ENCODE measurements around the gene SPP2. TPM values are rescaled to one million over a fixed set of nuclear protein-coding genes. Genes with fewer than 3 reads are reported as not detected.

The SPP2 gene
- total and polyA plus RNA-seq, 2 experiments from 2014 or later: 71.4 to 78.5 TPM

DNA sequence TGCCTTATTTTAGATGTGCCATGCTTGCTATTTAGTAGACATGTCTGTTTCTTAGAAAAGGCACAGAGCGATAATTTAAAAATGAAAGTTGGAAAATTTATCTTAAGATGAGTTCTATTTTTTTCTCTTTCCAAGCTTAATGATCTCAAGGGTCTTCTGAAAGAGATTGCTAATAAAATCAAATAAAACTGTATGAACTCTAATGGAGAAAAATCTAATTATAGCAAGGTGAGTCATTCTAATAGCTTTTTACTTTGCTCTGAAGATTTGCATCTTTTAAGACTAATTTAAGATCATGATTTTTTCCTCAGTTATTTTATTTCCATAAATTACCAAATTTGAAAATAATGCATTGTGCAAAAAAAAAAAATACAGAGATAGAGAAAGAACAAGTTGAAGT is 36.1 kb upstream of the SPP2 start:
- Histone ChIP-seq H3K4me3 (no peak overlapping the region), H3K9me2 (replicated peaks; ENCODE audit: insufficient read depth) (no peaks in the 10 kb centered on the region), H4K20me1 (ENCODE audit: insufficient read depth, poor library complexity, severe bottlenecking) (no peaks in the 10 kb centered on the region), H3K27ac (no peak overlapping the region), H3K4me1 (ENCODE audit: insufficient read depth) (no peaks in the 10 kb centered on the region), H2AFZ (no peak overlapping the region), H3K9me3 (ENCODE audit: low read depth) (no peaks in the 10 kb centered on the region), H3K36me3 (replicated peaks; ENCODE audit: insufficient read depth, low read depth) (no peaks in the 10 kb centered on the region), H3K27me3 (no peaks in the 10 kb centered on the region), H3K79me2 (no peaks in the 10 kb centered on the region), H3K4me2 (no peak overlapping the region)
- WGBS (ENCODE audit: low lambda C conversion rate, missing lambda C conversion rate): 100% methylated on average over 1 of the region's 1 CpG
- no peak for DNase-seq (ENCODE audit: low spot score)
- TF ChIP-seq EZH2phosphoT487 (IDR thresholded peaks at IDR 0.05; ENCODE audit: low read depth, severe bottlenecking, unreplicated experiment) (no peak), EZH2 (IDR thresholded peaks at IDR 0.05; ENCODE audit: borderline replicate concordance) (no peak)
- TF ChIP-seq, protein P1, sequence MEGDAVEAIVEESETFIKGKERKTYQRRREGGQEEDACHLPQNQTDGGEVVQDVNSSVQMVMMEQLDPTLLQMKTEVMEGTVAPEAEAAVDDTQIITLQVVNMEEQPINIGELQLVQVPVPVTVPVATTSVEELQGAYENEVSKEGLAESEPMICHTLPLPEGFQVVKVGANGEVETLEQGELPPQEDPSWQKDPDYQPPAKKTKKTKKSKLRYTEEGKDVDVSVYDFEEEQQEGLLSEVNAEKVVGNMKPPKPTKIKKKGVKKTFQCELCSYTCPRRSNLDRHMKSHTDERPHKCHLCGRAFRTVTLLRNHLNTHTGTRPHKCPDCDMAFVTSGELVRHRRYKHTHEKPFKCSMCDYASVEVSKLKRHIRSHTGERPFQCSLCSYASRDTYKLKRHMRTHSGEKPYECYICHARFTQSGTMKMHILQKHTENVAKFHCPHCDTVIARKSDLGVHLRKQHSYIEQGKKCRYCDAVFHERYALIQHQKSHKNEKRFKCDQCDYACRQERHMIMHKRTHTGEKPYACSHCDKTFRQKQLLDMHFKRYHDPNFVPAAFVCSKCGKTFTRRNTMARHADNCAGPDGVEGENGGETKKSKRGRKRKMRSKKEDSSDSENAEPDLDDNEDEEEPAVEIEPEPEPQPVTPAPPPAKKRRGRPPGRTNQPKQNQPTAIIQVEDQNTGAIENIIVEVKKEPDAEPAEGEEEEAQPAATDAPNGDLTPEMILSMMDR (IDR thresholded peaks at IDR 0.05; ENCODE audit: poor library complexity): no peak

DNA sequence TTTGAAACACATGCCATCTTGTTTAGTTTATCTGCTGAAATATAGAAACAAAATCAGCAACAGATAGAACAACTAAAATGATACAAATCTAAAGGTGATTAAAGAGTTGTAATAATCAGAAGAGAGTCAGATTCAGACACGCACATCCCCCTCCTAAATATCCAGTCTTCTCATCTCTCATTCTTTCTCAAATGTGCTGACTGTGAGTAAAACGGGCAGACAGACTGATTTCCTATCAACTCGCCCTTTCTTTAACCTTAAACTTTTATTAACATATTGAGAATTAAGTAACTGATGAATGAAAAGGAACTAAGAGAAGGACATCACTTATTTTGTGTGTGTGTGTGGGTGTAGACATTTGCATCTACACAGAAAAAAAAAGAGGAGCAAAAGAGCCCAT is 34.6 kb upstream of the SPP2 start:
- Histone ChIP-seq H2AFZ (no peak overlapping the region), H3K36me3 (replicated peaks; ENCODE audit: insufficient read depth, low read depth) (no peaks in the 10 kb centered on the region), H3K4me3 (no peak overlapping the region), H3K27me3 (no peaks in the 10 kb centered on the region), H4K20me1 (ENCODE audit: insufficient read depth, poor library complexity, severe bottlenecking) (no peaks in the 10 kb centered on the region), H3K9me3 (ENCODE audit: low read depth) (no peaks in the 10 kb centered on the region), H3K4me2 (no peak overlapping the region), H3K4me1 (ENCODE audit: insufficient read depth) (no peaks in the 10 kb centered on the region), H3K27ac (no peak overlapping the region), H3K9me2 (replicated peaks; ENCODE audit: insufficient read depth) (no peaks in the 10 kb centered on the region), H3K79me2 (no peaks in the 10 kb centered on the region)
- no peak for DNase-seq (ENCODE audit: low spot score)
- WGBS (ENCODE audit: low lambda C conversion rate, missing lambda C conversion rate): 76% methylated on average over 3 of the region's 3 CpGs
- TF ChIP-seq EZH2phosphoT487 (IDR thresholded peaks at IDR 0.05; ENCODE audit: low read depth, severe bottlenecking, unreplicated experiment) (no peak), EZH2 (IDR thresholded peaks at IDR 0.05; ENCODE audit: borderline replicate concordance) (no peak)
- TF ChIP-seq, protein P1 (IDR thresholded peaks at IDR 0.05; ENCODE audit: poor library complexity): no peak

DNA sequence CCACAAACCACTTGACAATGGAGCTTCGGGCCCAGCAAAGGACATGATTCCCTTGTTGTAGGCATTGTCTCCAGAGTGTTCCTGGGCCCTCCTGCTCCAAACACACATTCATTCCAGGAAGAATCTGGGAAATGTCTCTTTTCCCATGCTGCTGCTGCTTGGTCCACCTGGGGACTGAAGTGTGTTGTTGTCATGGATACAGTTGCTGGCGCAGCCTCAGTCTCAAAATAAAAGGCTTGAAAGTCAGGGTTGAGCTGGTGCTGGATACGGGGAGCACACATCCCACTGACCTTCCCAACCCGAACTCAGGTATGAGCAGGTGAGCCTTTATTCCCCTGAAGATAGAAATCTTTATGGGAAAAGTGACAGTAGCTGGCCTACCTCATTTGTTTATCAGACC is 30.6 kb upstream of the SPP2 start:
- no peak for TF ChIP-seq EZH2 (IDR thresholded peaks at IDR 0.05; ENCODE audit: borderline replicate concordance)
- TF ChIP-seq EZH2phosphoT487 (IDR thresholded peaks at IDR 0.05; ENCODE audit: low read depth, severe bottlenecking, unreplicated experiment): no peak
- TF ChIP-seq, protein P1 (IDR thresholded peaks at IDR 0.05; ENCODE audit: poor library complexity): no peak
- 82% methylated on average over 4 of the region's 4 CpGs for WGBS (ENCODE audit: low lambda C conversion rate, missing lambda C conversion rate)

DNA sequence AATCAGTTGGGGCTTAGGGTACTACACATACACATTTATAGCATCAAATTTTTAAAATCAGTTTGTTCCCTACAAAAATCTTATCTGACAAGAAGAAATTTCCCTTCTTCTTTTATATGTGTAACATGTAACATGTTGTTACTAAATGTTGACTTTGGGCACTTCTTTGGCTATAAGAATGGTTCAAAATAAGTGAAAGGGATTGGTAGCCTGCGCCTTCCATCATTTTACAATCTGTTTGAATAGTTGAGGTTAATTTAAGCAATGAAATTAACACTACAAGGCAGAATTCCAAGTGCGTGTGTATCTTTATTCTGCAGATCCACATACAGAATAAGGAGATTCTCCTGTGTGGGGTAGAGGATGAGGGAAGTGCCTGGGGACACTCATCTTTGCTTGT is 30.2 kb upstream of the SPP2 start:
- Histone ChIP-seq H3K4me2 (no peak overlapping the region), H3K27me3 (no peaks in the 10 kb centered on the region), H3K4me3 (no peak overlapping the region), H3K36me3 (replicated peaks; ENCODE audit: insufficient read depth, low read depth) (no peaks in the 10 kb centered on the region), H3K27ac (no peak overlapping the region), H2AFZ (no peak overlapping the region), H4K20me1 (ENCODE audit: insufficient read depth, poor library complexity, severe bottlenecking) (no peaks in the 10 kb centered on the region), H3K79me2 (no peaks in the 10 kb centered on the region), H3K4me1 (ENCODE audit: insufficient read depth) (no peaks in the 10 kb centered on the region), H3K9me2 (replicated peaks; ENCODE audit: insufficient read depth) (no peaks in the 10 kb centered on the region), H3K9me3 (ENCODE audit: low read depth) (no peaks in the 10 kb centered on the region)
- no peak for DNase-seq (ENCODE audit: low spot score)
- TF ChIP-seq EZH2 (IDR thresholded peaks at IDR 0.05; ENCODE audit: borderline replicate concordance): no peak
- TF ChIP-seq EZH2phosphoT487 (IDR thresholded peaks at IDR 0.05; ENCODE audit: low read depth, severe bottlenecking, unreplicated experiment): no peak
- TF ChIP-seq, protein P1 (IDR thresholded peaks at IDR 0.05; ENCODE audit: poor library complexity): no peak
- WGBS (ENCODE audit: low lambda C conversion rate, missing lambda C conversion rate): 94% methylated on average over 2 of the region's 2 CpGs

More for the DNA sequence above, 30.6 kb upstream of the SPP2 start:
- Histone ChIP-seq H4K20me1 (ENCODE audit: insufficient read depth, poor library complexity, severe bottlenecking) (no peaks in the 10 kb centered on the region), H3K4me2 (no peak overlapping the region), H3K4me3 (no peak overlapping the region), H3K9me3 (ENCODE audit: low read depth) (no peaks in the 10 kb centered on the region), H2AFZ (no peak overlapping the region), H3K4me1 (ENCODE audit: insufficient read depth) (no peaks in the 10 kb centered on the region), H3K36me3 (replicated peaks; ENCODE audit: insufficient read depth, low read depth) (no peaks in the 10 kb centered on the region), H3K9me2 (replicated peaks; ENCODE audit: insufficient read depth) (no peaks in the 10 kb centered on the region), H3K27ac (no peak overlapping the region), H3K27me3 (no peaks in the 10 kb centered on the region), H3K79me2 (no peaks in the 10 kb centered on the region)
- no peak for DNase-seq (ENCODE audit: low spot score)
